Bronchus fibroblast of lung (primary cell): ENCODE data around the gene LAP3. TPM values are rescaled to one million over a fixed set of nuclear protein-coding genes. Genes with fewer than 3 reads are reported as not detected.

Experiments
- total RNA-seq: library from RNA; depleted of rRNA; stranded (reverse); fragments of >200 nt; gene quantifications from 2 replicates; pipeline ENCODE4 v1.2.3, GENCODE V29; 2015

LAP3 gene
- total RNA-seq, result 54.0 and 54.9 TPM in 2 replicates

GRCh38 chr4:17576932-17577664 lies at the start of gene LAP3:
TSS of gene LAP3 (plus strand) at chr4:17577198. CDS start at chr4:17577466, 268 bp downstream.

GRCh38 chr4:17614416-17615299 lies 37.7 kb downstream of the LAP3 start, which contains the start of gene MED28:
TSS of gene MED28 (plus strand) at chr4:17614641. CDS start at chr4:17614655, 14 bp downstream.

Other genes starting within 250 kb of the LAP3 start
- 18.9 and 19.5 TPM in 2 replicates for gene QDPR, start 65.1 kb upstream of the LAP3 start, total RNA-seq
- gene CLRN2, start 62.0 kb upstream of the LAP3 start, total RNA-seq, result not detected in 2 replicates
- 9.9 and 10.9 TPM in 2 replicates for gene MED28, start 37.4 kb downstream of the LAP3 start, total RNA-seq
- under 0.01 TPM in 1 of 2 replicates, not detected in the other for gene FAM184B, start 204.4 kb downstream of the LAP3 start, total RNA-seq
- gene DCAF16, start 233.6 kb downstream of the LAP3 start, total RNA-seq, result 21.7 and 24.2 TPM in 2 replicates
- 28.2 and 42.7 TPM in 2 replicates for gene NCAPG, start 233.8 kb downstream of the LAP3 start, total RNA-seq